Stimulated activated CD4-positive, alpha-beta T cell treated with anti-CD3 and anti-CD28 coated beads, TNF-alpha, amount 100 ng/mL, for 48 hours (primary cell): ENCODE measurements around the gene RBM47.
"Not testable (repeated sequence)": the region's sequence is repeated elsewhere in the genome, so short reads cannot be mapped to it uniquely, and the experiment has no call there.

Source experiments
- DNase-seq, 3 donors: peaks; one replicate each; pipeline ENCODE4 v3.0.0-alpha.2; 2020; ENCODE audit warnings: low read depth in 3 of 3

The RBM47 gene

DNA sequence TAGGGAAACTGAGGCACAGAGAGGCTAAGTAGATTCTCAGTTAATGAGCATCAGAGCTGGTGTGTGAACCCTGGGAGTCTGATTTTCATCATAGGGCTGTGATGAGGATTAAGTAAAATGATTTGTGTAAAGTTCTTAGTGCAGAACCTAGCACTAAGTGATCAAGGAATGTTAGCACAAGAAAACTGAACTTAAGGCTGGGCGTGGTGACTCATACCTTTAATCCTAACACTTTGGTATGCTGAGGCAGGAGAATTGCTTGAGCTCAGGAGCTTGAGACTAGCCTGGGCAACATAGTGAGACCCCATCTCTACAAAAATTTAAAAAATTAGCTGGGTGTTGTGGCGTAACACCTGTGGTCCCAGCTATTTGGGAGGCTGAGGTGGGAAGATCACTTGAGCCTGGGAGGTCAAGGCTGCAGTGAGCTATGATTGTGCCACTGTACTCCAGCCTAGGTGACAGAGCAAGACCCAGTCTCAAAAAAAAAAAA lies 183.4 kb downstream of the RBM47 start:
- not testable (repeated sequence) for DNase-seq

DNA sequence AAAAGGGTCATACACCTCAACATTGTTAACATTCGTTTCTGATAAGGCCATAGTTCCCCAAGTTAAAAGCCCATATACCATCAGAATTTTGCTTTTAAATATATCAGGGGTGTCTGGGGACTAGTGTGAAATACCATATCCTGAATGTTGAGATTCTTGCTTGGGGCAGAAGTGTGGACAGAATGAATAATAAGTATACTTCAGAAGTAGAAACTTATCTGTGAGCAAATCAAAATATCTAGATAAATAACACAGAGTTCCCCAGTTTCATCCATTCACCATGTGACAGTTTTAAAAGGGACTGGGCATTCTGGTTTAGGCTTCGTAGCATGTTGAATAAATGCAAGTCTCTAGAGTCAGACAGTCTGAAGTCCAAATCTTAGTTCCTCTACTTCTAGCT lies 184.0 kb downstream of the RBM47 start:
- DNase-seq, result no peak

DNA sequence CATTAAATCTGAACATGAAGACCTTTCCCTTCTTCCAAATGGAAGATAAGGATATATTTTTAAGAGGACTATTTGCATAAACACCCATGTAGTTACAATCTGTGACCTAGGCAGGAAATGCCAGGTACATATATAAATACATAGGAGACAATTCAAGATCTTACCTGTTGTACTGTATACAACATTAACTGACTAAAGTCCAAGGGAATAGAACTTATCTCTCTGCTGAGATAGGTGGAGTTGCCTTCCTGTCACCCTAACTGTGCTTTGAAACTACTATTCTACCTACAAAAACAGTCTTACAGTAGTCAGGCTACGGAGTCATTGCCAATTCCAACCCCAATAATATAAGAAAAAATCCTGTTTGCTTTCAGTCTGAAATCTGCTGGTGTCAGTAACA lies 188.2 kb downstream of the RBM47 start:
- no peak for DNase-seq

DNA sequence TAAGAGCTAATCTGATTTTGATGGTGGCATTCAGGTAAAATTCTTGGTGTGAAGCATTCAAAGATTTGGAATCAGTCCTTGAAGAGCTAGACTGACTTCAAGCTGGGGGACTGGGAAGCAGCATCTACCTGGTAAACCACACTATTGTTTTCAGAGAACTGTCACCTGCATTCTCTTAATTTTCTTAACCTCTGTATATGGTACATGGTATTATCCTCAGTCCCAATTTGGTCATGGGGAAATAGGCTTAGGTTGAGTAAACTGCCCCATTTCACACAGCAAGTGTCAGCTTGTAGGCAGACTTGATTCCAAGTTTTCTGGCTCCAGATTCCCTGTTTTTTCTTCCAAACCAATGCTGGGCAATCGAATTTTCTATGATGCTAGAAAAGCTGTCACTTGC lies 190.1 kb downstream of the RBM47 start:
- no peak for DNase-seq

DNA sequence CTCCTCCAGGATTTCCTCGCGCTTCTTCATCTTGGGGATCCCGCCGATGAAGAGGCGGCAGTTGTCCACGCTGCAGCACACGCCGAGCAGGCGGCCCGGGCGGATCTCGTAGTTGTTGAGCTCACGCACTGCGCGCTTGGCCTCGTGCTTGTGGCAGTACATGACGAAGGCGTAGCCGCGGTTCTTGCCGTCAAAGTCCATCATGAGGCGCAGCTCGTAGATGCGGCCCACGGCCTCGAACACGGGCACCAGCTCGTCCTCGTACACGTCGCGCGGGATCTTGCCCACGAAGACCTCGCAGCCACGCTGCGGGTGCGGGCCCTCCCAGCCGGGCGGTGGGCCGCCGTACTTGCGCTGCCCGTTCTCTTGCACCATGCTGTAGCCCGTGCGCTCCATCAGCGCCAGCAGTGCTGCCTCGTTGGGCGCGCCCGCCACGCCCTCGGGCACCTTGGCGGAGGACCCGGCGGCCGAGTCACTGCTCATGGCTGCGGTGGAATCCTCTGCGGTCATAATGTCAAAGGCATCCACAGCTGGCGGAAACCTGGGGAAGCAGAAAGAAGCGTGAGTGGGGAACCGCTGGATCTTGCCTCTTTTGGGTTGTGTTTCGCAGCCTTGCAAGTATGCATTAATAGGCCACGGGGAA lies 191.2 kb downstream of the RBM47 start:
- no peak for DNase-seq

DNA sequence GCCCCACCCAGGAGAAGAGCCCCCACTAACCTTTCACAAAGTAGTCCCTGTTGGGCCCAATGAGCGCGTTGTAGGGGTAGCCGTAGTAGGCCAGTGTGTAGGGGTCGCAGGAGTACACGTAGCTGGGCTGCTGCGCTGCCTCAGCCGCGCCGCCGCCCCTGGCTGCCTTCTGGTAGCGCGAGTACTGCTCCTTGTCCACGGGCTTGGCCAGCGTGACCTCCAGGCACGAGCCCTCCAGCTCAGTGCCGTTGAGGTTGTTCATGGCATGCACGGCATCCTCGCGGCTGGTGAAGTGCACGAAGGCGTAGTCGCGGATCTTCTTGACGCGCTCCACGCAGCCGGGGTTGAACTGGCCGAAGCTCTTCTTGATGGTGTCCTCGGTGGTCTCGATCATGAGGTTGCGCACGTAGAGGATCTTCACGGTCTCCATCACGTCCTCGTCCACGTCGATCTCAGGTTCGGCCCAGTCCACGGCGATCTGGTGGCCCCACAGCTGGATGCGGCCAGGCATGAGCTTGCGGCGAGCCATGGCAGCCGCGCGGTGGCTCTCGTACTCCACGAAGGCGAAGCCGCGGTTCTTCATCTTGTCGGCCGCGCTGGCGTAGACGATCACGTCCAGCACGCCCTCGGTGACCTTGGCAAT lies 191.8 kb downstream of the RBM47 start:
- DNase-seq, result no peak

DNA sequence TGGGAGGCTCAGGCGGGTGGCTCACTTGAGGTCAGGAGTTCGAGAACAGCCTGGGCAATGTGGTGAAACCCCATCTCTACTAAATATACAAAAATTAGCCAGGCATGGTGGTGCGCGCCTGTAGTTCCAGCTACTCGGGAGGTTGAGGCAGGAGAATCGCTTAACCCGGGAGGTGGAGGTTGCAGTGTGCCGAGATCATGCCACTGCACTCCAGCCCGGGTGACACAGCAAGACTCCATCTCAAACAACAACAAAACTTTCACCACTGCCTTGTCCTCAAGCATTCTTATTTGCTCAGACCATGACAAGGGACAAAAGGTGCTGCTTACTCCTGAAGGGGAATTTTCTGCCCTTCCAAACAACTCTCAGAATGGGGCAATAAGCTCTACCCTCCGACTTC lies 194.4 kb downstream of the RBM47 start:
- not testable (repeated sequence) for DNase-seq

DNA sequence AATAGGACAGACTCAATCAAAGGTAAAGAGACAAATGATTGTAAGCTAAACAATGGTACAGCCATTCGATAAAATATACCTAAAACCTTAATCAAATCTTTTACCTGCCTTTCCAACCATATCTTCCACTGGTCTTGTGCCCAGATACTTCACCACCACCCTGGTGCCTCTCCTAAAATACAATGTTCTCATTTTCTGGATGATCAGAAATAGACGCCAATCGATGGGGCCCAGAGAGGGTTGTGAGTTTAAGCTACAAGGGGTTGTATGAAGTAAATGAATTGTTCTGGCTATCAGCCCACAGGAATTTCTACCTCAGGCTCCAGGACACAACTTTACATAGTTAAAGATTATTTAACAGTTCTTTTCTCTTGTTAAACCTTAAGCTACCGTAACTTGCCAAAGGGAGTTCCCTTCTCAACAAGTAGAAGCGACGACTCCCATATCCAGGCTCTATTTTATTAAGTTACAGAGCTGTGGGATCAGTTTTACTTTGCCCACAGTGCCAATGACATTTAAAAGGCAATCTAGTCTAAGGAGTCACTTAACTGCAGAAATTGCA lies 195.5 kb downstream of the RBM47 start:
- DNase-seq, result no peak

DNA sequence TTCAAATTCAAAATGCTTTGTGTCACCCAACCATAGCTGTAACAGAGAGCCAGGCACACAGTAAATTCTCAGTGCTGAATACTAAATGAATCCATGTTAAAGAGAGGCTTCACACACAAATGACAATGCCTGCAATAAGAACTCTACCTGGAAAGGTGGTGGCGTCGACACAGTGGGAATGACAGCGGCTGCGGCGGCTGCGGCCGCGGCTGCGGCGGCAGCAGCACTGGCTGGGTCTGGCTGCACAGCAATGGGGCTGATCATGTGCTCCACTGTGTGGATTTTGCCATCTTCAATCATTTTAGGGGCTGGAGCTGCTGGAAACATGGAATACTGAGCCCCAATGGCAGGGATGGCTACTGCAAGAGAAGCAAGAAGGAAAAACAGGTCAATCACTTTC lies 197.2 kb downstream of the RBM47 start:
- DNase-seq, result no peak

DNA sequence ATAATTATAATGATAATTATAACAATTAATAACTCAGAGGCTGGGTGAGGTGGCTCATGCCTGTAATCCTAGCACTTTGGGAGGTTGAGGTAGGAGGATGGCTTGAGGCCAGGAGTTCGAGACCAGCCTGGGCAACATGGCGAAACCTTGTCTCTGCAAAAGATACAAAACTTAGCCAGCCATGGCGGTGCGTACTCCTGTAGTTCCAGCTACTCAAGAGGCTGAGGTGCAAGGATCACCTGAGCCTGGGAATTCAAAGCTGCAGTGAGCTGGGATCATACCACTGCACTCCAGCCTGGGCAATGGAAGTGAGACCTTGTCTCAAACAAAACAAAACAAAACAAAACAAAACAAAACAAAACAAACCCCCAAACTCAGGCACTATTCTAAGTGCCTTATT lies 201.8 kb downstream of the RBM47 start:
- not testable (repeated sequence) for DNase-seq

DNA sequence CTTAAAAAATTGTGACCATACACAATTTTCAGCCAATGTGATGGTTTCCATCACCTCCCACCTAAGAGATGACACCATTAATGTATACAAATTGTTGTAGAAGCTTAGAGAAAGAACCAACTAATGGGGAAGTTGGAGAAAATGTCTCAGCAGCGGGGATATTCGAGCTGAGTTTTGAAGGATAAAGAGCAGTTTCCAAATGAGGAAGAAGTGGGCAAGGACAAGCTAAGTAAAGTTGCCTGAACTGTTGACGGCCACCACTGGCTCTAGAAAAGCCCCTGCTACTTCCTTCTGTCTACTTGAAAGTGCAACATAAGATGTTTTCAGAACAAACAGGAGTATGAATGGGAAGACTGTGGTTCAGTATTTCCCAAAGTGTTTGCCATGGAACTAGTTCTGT lies 202.5 kb downstream of the RBM47 start:
- no peak for DNase-seq

DNA sequence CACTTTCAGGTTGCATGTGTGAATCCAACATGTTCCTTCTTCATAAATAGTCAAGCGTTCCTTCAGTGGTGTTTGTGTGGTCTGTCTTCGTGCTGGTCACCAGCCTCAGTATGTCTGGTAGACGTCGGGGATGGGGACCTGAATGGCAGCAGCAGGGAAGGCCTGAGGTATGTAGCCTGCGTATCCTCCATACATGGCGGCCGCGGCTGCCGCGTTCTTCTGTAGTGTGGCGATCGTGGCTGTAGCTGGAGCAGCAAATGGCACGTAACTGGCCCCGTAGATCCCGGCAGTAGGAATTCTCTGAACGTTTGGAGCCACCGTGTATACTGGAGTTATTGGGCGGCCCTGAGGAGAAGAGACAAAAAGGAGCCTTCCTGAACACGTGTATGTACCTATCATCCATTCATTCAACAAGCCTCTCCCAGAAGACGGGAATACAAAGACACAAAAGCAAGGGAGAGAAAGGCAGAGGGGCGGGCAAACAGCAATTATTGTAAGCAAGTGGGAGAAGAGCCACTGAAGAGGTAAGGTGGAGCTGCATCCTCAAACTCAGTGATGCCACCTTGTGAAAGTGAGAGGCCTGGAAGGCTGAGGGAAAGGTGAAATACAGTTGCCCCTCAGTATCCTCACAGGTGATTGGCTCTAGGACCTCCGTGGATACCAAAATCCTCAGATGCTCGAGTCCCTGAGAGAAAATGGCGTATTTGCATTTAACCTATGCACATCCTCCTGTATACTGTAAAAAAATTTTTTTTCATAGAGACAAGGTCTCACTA lies 203.7 kb downstream of the RBM47 start:
- DNase-seq, result no peak

DNA sequence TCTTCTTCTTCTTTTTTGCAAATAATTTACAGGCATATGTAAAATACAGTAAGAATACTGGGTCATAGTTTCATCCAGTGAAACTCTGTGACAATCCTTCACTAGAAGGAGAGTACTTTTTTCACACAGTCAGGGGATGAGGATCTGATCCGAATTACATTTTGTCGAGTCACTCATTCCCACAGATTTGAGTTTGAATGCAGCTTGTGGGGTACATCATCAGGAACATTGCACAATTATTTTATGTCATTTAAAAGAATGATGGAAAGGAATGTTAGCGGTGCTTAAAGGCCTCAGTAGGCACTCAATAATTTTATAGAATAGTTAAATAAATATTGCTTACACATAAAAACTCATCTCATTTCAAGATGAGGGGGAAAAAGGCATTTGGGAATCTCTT lies 205.9 kb downstream of the RBM47 start:
- DNase-seq, result no peak

DNA sequence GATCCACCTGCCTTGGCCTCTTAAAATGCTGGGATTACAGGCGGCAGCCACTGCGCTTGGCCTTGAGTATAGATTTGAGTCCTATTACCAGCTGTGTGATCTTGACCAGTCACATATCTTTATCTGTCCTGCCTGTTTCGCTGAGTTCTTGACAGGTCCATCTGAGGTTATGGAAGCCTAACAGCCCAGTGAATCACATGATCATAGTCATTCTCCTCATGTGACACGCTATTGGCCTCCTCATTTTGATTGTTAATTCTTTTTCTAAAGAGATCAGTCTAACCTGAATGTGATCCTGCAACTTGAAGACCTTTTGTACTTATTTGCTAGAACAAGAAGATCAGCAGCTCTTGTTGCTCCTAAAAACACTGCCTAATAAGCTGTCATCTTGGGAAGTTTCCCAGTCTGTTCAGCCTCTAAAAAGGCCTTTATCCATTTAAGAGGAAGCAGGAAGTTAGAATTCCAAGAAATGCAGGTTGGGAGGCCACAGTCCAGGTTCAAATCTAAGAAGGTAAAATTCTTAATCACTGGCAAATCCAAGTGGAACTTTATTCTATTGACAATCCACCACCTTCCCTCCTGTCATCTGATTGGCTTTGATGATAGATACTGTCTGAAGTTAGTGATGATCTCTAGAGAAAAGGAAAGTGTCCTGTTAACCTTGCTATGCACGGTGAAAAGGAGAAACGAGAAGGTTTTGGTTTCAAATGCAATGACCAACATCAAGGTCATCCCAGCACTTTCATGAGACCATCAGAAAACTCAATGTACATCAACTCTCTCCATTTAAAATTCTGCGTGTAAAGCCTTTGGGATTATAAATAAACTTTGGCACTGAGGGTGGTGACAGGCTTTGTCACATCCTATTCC lies 207.6 kb downstream of the RBM47 start:
- DNase-seq, result no peak

DNA sequence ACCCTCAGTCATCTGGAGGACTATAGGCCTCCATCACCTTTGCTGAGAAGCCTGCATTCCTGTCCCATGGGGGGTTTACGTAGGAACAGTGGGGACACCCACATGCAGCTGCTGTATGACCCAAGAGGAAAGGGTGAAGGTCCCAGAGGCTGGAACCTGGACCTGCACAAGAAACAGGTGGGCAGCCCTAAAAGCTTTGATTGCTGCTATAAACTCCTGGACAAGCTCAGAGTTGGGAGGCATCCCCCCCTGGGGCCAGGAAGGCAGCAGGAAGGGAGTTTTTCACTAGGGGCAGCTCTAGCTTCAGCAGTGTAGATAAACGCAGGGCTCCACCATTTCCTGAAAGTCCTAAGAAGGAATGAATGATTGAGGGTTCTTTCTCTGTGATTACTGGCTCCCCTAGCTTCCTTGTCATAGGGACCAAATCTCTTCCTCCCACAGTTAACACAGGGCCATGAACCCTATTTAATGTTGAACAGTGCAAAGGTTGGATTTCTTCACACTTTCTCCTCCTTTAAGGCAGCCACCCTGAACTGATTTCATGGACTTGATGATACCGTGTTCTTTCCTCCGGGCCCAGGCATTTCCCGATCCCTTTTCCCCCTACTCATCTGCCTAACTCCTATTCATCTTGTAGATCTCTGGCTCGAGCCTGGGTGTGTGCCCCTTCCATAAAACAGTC lies 210.3 kb downstream of the RBM47 start:
- DNase-seq, result no peak

DNA sequence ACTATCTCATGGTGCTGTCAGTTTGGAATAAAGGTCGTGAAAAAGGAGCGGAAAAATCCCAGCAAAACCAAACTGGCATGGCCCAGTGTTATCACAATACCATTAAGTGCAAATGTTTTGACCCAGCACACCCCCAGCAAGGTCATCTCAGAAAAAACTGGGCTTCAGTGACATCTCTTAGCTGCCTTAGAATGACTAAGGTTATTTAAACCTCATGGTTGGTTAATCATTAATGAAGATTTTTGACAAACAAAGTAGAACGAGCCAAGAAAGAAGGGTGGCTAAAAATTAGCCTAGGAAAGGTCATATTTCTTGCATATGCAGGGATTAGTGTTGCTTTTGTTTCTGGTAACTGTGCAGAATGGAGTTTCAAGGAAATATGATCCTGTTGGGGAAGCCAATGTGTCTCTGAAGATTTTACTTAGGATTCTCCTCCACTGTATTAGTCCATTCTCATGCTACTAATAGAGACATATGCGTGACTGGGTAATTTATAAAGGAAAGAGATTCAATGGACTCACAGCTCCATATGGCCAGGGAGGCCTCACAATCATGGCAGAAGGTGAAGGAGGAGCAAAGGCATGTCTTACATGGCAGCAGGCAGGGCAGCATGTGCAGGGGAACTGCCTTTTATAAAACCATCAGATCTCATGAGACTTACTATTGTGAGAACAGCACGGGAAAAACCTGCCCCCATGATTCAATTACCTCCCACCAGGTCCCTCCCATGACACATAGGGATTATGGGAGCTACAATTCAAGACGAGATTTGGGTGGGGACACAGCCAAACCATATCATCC lies 211.0 kb downstream of the RBM47 start:
- no peak for DNase-seq

DNA sequence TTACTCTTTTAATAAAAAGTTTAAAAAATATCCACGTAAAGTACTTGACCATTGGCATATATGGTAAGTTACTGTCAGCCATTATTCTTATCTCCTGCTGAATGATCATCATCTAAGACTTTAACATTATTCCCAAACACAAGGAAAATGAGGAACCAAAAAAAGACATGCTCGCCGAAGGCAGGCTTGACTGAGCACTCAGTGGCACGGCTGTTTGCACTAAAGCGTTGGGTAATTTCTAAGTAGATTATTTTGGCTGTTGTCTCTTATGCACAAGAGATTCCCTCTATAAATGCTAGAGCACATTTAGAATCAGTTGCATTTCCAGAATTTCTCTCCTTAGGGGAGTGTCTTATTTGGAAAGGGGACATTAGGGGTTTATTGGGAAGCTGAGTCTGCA lies 211.7 kb downstream of the RBM47 start:
- no peak for DNase-seq

DNA sequence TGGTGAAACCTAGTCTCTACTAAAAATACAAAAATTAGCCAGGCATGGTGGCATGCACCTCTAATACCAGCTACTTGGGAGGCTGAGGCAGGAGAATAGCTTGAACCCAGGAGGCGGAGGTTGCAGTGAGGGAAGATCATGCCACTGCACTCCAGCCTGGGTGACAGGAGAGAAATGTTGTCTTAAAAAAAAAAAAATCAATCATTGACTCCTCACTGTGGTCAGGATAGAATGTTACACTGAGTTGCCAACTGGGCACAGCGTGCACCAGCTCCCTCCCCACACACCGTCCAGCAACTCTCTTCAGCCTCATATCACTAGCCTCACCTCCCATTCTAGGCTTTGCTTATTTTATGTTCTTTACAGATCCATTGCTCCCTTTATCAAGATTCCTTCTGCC lies 215.0 kb downstream of the RBM47 start:
- DNase-seq, result no peak

DNA sequence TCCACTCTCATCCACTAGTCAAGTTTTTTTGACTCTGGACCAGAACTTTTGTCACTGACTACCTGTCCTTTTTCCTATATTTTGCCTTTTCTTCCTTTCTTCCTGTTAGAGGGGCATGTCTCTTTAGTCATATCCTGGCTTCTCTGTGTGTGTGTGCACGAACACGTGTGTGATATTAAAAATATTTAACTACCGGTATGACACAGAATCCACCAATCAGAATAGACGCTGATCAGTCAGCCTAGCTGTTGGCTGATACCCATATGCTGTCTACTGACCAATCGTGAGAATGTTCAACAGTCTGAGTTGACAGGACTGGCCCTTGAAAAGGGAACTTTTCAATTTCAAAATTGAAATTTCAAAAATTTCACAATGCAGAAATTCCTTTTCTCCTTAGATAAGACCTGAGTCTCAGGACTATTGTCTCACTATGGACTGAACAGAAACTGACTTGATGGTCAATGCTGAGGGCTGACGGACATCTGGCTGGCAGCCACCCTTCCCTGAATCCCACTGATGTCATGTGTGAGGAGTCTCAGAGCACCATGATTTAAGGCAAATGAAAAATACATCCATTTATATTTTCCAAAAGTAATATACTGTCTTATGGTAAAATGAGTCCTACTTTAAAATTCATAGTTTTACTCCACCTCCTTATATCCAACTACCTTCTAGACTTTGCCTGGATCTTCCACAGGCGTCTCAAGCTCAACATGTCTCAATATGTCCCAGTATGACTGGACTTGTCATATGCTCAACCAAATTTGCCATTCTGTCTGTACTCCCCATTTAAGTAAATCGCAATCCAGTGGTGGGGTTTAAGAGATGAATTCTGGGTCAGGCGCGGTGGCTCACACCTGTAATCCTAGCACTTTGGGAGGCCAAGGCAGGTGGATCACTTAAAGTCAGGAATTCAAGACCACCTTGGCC lies 216.5 kb downstream of the RBM47 start:
- DNase-seq, result no peak
